Stimulated activated naive B cell treated with anti-CD40 and anti-IgM and Interleukin-4, amounts not matched to agents 10 μg/mL and 1 μg/mL and 100 μg/mL, for 72 hours (primary cell): ENCODE results near the gene SLC50A1.
"Not testable (repeated sequence)": the region's sequence is repeated elsewhere in the genome, so short reads cannot be mapped to it uniquely, and the experiment has no call there.

Source experiments
- ATAC-seq, 2 donors: fragments of 150-1000 bp; cut with Tn5 transposase; replicated peaks; 2 replicates each; pipeline ENCODE4 v1.10.0; 2021; ENCODE audit warnings: moderate library complexity in 1 of 2
- DNase-seq: peaks from one replicate; pipeline ENCODE4 v3.0.0; 2021
- H3K27ac Mint-ChIP-seq: one replicate; pipeline ENCODE4 v1.8.0; 2022; ENCODE audit warnings: mild to moderate bottlenecking, mixed read lengths
- H3K27me3 Mint-ChIP-seq, 2 donors: one replicate each; pipeline ENCODE4 v1.8.0; 2022; ENCODE audit warnings: mixed read lengths in 2 of 2
- H3K36me3 Mint-ChIP-seq, 2 donors: one replicate each; pipeline ENCODE4 v1.8.0; 2022; ENCODE audit warnings: mixed read lengths in 2 of 2, mild to moderate bottlenecking in 1 of 2
- H3K4me1 Mint-ChIP-seq, 2 donors: one replicate each; pipeline ENCODE4 v1.8.0; 2022; ENCODE audit warnings: mixed read lengths in 2 of 2, mild to moderate bottlenecking in 1 of 2
- H3K4me3 Mint-ChIP-seq, 2 donors: one replicate each; pipeline ENCODE4 v1.8.0; 2022; ENCODE audit warnings: mild to moderate bottlenecking in 2 of 2, mixed read lengths in 2 of 2, moderate library complexity in 1 of 2
- H3K9me3 Mint-ChIP-seq, 2 donors: one replicate each; pipeline ENCODE4 v1.8.0; 2022; ENCODE audit warnings: mixed read lengths in 2 of 2, mild to moderate bottlenecking in 1 of 2

The SLC50A1 gene

DNA sequence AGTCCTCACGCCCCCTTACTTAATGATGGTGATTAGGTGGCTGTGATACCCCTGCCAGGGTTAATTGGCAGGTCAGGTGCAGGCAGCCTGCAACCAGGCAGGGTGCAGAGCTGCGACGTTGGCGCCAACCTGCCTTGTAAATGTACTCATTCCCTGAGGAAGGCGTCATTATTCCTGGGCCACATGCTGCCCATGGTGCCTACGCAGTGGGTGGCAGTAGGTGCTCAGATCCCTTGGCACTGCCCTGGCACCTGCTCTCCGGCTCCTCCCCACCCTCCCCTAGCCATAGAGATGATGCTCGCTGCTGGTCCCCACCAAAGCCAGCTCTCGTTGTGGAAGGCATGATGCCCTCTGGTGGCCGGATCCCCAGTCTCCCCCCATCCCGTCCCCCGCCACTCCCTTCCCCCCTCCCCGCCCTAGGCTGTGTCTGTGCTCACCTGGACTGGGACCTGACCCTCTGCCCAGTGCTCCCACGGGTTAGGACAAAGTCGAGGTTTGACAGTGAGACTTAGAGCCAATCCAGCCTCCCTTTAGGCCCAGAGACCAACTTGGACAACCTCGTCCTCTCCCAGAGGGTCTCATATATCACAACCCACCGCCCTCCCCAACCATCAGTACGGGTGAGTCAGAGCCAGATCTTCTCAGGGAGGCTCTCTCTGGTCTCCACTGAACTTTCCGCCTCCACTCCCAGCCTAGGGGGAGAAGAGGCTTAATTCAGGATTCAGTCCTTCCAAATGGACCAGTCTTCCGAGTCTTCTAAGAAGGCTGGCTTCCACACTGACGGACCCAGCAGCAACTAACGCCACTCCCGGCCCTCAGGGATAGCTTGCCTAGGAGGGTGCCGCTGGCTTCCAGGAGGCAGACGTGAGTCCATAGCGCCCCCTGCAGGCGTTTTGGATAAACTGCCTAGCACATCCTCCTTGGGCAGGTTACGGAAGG is 31.8 kb downstream of the SLC50A1 start:
- Mint-ChIP-seq H3K4me3 (peak overlapping the region; percentile 80 to 86), H3K27ac (peak overlapping the region; percentile 93)

DNA sequence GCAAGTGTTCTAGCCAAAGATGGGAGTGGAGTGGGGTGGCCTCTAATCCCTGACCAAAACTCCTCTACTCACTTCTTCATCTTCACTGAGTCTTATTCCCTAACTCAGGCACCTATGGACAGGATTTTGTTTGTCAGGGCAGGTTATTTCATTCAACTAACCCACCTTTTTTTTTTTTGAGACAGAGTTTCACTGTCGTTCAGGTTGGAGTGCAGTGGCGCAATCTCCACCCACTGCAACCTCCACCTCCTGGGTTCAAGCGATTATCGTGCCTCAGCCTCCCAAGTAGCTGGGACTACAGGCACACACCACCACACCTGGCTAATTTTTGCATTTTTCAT is 32.4 kb downstream of the SLC50A1 start:
- DNase-seq, H3K9me3 Mint-ChIP-seq, H3K27ac Mint-ChIP-seq, H3K27me3 Mint-ChIP-seq, ATAC-seq: not testable (repeated sequence)
- Mint-ChIP-seq H3K36me3 (peaks cover 15 to 21% of the 10 kb centered on the region in 2 donors), H3K4me3 (peak overlapping the region in 1 of 2 donors; percentile 86), H3K4me1 (peaks cover 24 to 41% of the 10 kb centered on the region in 2 donors)

More for the DNA sequence above, 31.8 kb downstream of the SLC50A1 start:
- H3K4me1 Mint-ChIP-seq, result peaks cover 22 to 36% of the 10 kb centered on the region in 2 donors
- no peaks in the 10 kb centered on the region for H3K27me3 Mint-ChIP-seq
- H3K36me3 Mint-ChIP-seq, result peaks cover 13 to 21% of the 10 kb centered on the region in 2 donors
- ATAC-seq (peak; percentile 87 to 89), DNase-seq (peak; percentile 79)
- H3K9me3 Mint-ChIP-seq, result no peaks in the 10 kb centered on the region

DNA sequence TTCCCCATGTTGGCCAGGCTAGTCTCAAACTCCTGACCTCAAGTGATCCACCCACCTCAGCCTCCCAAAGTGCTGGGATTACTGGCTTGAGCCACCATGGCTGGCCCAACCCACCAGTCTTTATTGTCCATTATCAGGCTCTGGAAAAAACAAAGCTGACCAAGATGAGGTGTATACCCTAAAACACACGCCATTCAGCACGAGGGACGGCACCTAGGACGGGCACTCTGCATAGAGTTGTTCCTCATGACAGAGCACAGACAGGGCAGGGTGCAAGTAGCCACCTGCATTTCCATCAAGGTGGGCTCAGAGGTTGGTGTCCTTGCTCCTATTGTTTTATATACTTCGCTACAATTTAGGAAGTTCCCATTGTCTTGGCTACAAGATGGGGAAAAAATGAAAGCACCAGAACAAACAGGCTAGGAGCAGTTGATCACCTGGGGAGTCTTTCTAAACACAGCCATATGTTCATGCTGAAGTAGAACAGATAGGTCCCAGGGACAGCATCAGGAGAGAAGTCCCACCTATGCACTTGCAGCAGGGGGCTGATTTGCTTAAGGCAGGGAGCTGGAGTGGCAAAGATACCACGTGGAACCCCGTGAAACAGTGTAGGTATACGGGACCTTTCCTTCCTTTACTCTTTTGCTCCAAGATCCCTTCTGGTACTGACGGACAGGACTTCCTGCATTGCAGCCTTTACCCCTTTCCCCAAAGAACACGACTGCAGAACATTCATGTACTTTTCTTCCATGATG is 33.0 kb downstream of the SLC50A1 start:
- Mint-ChIP-seq H3K27me3 (no peaks in the 10 kb centered on the region), H3K4me3 (no peak overlapping the region), H3K27ac (no peak overlapping the region), H3K36me3 (peaks cover 16 to 21% of the 10 kb centered on the region in 2 donors), H3K9me3 (no peaks in the 10 kb centered on the region), H3K4me1 (peaks cover 29 to 47% of the 10 kb centered on the region in 2 donors)
- no peak for ATAC-seq
- no peak for DNase-seq

DNA sequence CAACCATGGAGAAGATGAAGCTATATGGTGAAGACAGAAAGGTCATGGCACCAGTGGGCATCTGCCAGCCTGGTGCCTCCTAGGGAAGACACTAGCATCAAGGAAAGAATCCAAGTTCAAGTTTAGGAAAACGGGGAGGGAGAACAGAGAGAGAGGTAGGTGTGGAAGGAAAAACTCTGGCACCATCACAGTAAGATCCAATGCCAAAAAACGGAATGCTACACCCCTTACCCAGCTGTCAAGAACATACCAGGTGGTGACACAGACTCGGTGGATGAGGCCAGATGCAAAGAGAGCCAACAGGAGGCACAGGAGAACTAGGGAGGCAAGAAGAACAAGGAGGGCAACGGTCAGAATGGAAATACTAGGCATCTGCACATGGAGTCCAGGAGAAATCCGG is 33.9 kb downstream of the SLC50A1 start:
- H3K9me3 Mint-ChIP-seq, result no peaks in the 10 kb centered on the region
- peaks cover 34 to 56% of the 10 kb centered on the region in 2 donors for H3K4me1 Mint-ChIP-seq
- no peak overlapping the region for H3K4me3 Mint-ChIP-seq
- ATAC-seq, result no peak
- peaks cover 16 to 21% of the 10 kb centered on the region in 2 donors for H3K36me3 Mint-ChIP-seq
- H3K27ac Mint-ChIP-seq, result peak overlapping the region; percentile 27
- H3K27me3 Mint-ChIP-seq, result peaks cover 0 to 5% of the 10 kb centered on the region in 2 donors
- no peak for DNase-seq

DNA sequence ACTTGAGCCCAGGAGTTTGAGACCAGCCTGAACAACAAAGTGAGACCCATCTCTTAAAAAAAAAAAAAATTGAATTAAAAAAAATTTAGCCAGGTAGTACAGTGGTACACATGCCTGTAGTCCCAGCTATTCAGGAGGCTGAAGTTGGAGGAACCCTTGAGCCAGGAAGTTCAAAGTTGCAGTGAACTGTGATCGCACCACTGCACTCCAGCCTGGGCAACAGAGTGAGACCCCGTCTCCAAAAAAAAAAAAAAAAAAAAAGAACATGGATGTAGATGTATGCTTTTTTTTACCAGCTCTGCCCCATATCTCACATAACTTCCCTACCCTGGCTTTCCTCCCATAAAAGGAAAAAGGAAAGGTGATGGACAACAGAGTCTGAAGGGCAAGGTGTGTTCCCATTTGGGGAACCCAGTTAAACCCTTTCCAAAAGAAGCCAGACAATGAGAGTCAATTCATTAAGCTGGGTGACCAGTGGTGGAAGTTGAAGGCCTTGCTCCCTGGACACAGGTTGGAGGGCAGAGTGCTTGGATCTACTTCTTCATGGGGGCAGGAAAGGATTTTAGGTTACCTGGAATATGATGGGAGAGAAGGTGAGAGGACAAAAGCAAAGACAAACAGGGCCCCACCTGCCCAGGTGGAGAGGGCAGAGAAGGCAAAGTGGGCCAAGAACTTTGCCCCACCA is 34.6 kb downstream of the SLC50A1 start:
- no peaks in the 10 kb centered on the region for H3K9me3 Mint-ChIP-seq
- peaks cover 0 to 5% of the 10 kb centered on the region in 2 donors for H3K27me3 Mint-ChIP-seq
- ATAC-seq (no peak), DNase-seq (no peak)
- H3K36me3 Mint-ChIP-seq, result peaks cover 16 to 21% of the 10 kb centered on the region in 2 donors
- no peak overlapping the region for H3K27ac Mint-ChIP-seq
- H3K4me3 Mint-ChIP-seq, result no peak overlapping the region
- H3K4me1 Mint-ChIP-seq, result peaks cover 38 to 61% of the 10 kb centered on the region in 2 donors

DNA sequence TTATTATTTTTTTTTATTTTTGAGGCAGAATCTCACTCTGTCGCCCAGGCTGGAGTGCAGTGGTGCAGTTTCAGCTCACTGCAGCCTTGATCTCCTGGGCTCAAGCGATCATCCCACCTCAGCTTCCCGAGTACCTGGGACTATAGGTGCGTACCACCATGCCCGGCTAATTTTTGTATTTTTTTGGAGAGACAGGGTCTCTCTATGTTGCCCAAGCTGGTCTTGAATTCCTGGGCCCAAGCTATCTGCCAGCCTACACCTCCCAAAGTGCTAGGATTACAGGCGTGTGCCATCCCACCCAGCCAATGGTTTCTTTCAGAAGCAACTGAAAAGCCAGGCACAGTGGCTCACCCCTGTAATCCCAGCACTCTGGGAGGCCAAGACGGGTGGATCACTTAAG is 35.2 kb downstream of the SLC50A1 start:
- DNase-seq (no peak), ATAC-seq (no peak)
- no peak overlapping the region for H3K4me3 Mint-ChIP-seq
- peaks cover 16 to 21% of the 10 kb centered on the region in 2 donors for H3K36me3 Mint-ChIP-seq
- H3K9me3 Mint-ChIP-seq, result no peaks in the 10 kb centered on the region
- H3K27me3 Mint-ChIP-seq, result peaks cover 0 to 5% of the 10 kb centered on the region in 2 donors
- H3K27ac Mint-ChIP-seq, result no peak overlapping the region
- H3K4me1 Mint-ChIP-seq, result peaks cover 38 to 61% of the 10 kb centered on the region in 2 donors

DNA sequence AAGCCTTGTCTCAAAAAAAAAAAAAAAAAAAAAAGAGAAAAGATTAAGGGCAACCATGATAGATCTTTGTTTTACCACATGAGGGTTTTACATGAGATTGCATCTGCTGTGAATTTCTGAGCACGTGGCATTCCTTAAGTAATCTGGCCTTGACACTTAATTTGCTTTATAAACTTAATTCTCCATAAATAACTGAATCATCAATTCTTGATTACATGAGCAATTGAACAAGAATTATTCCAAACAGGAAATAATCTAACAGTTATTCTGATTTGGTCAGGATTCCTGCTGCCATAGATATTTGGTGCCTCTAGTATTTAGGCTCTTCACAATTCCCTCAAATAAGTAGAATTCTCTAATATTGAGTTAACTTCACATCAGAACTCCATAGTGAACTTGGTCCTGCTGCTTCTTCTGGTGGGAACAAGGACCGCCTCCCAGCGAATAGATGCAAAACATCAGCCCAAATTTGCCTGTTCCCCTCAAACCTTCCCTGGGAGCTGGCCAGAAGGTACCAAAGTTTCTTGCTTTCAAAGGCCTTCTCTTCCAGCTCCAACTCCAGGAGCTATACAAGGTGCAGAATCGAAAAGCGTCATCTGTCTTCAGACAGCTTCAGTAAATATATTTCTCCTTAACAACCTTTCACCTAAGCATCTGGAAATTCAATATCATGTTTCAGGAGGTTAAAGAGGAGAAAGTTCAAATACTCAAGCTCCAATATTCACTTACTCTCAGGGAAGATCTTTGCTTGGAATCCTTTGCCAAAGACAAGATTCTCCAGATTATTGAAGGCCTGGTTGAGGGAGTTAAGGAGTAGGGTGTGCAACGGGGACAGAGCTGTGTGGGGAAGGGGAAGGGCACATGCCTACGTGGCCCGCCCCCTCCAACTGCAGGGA is 36.4 kb downstream of the SLC50A1 start:
- Mint-ChIP-seq H3K36me3 (peaks cover 16 to 21% of the 10 kb centered on the region in 2 donors), H3K27ac (peak overlapping the region; percentile 98), H3K4me3 (peak overlapping the region; percentile 93 to 99), H3K9me3 (no peaks in the 10 kb centered on the region), H3K4me1 (peaks cover 42 to 64% of the 10 kb centered on the region in 2 donors), H3K27me3 (peaks cover 0 to 5% of the 10 kb centered on the region in 2 donors)
- ATAC-seq (peak; percentile 32 to 39), DNase-seq (no peak)

DNA sequence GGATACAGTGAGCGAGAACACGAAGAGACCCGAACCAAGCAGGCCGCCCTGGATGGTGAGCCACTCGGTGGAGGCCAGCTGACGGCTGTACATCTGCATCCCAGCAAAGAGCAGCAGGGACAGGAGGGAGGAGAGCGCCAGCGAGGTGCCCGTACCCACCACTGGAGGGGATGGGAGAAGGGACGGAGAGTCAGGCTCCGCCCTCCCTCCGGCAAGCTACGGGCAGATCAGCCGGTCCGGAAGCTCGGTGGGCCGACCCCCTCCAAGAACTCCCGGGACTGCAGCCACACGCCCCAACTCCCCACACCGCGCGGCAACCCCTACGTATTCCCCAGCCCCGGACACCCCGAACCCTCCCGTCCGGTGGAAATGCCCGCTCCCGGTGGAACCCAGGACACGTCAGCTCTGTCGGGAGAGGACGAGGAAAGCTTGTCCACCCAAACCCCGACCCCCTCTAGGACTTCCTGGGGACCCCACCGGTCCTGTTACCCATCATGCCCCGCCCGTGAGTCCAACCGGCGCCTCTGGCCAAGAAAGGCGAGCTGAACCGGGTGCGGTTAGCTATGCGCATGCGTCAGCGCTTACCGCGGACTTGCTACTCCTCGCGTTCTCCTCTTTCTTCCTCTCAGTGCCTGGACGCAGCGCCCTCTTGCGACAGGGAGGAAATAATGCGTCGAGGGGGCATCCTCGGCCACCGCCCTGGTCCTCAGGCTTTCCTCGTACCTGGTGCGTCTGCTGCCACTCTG is 37.3 kb downstream of the SLC50A1 start, which contains the start of gene KRTCAP2:
Gene KRTCAP2, minus strand, starts transcription at position 573 of the 746 bp plus-strand sequence. Its CDS starts 80 bp downstream, at position 493.
- Mint-ChIP-seq H3K27me3 (peaks cover 0 to 5% of the 10 kb centered on the region in 2 donors), H3K27ac (peak within 1 kb of the TSS; percentile 98), H3K4me3 (peak within 1 kb of the TSS; percentile 93 to 99), H3K9me3 (no peaks in the 10 kb centered on the region), H3K36me3 (peaks cover 20 to 25% of the 10 kb centered on the region in 2 donors), H3K4me1 (peaks cover 37 to 58% of the 10 kb centered on the region in 2 donors)
- peak; percentile 94 for DNase-seq
- peak; percentile 87 to 88 for ATAC-seq

DNA sequence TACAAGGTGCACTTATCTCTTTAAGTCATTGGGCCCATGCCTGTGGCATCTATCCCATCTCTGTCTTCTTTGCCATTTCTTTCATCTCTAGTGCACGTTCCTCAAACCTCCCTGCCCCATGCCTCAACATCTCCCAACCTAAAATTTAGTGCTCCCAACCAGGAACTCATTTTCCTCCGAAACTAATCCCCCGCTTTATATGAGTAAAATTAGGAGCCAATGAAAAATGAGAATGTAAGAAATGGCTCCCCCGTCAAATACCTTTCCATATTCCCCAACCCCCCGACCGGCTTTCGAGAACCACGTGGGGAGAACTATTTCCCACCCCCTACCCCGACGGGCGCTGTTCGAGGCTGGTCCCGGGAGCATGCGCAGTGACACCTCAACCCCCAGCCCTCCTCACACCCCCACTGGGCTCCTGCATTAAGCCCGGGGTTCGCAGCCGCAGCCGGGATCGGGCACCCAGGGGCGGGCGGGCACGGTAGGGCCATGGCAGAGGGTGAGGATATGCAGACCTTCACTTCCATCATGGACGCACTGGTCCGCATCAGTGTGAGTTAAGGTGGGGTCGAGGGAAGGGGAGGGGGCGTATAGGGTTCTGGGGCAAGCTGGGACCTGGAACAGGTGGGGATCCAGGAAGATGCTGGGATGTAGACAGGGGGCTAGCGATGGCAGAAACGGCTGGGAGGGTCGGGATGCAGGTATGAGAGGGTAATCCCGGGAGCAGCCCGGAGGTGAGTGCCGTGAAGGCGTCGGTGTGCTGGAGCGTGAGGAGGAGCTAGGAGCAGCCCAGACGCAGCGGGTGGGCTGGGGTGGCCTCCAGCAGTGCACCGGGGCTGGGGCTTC is 38.0 kb downstream of the SLC50A1 start, which contains the start of gene TRIM46:
Gene TRIM46, plus strand, starts transcription at position 372 of the 846 bp plus-strand sequence. Its CDS starts 118 bp downstream, at position 490.
- Mint-ChIP-seq H3K9me3 (no peaks in the 10 kb centered on the region), H3K4me3 (peak within 1 kb of the TSS; percentile 93 to 99), H3K27ac (peak within 1 kb of the TSS; percentile 98), H3K36me3 (peaks cover 20 to 26% of the 10 kb centered on the region in 2 donors), H3K4me1 (peaks cover 35 to 54% of the 10 kb centered on the region in 2 donors), H3K27me3 (peaks cover 0 to 5% of the 10 kb centered on the region in 2 donors)
- ATAC-seq (peak; percentile 27 to 44), DNase-seq (peak; percentile 49)

DNA sequence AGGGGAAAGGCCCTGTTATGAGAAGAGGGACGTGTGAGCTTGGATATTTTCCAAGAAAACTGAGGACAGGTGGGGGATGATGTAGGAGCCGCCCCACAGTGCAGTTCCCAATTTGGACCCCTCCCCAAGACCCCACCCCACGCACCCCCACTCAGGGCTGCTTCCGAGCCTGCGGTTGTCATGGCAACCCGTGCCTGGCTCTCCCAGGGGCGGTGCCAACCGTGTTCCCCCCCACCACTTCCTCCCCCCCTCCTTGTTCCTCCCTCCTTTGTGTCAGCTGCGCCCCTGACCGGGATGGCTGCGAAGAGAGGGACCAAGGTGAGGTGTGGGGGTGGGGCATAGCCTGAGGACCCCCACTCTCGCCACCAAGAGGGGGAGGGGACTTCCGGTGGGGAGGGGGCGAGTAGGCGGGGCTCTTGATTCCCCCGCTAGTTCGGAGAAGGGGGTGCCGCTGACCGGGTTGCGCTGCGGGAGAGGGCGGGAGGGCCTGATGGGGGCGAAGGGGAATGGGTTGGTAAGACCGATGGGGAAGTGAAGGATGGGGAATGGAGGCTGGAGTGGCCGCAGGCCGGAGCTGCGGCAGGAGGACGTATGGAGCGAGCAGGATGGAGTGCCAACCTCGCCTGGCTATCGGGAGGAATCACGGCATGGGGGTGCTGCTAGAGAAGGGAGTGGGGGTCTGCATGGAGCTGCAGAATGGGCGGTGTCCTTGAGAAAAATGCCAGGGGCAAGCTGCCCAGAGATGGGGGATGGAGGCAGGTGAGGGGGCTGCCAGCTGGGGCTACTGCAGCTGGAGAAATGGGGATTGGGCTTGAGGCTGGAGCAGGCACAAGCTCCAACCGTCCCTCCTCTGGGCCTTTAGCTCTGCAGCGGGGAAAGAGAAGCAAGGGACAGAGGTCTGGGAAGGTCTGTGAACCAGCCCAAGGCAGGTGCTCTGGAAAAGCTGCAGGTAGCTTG is 39.0 kb downstream of the SLC50A1 start:
- DNase-seq, result no peak
- H3K4me1 Mint-ChIP-seq, result peaks cover 34 to 54% of the 10 kb centered on the region in 2 donors
- peak overlapping the region; percentile 66 for H3K27ac Mint-ChIP-seq
- no peaks in the 10 kb centered on the region for H3K9me3 Mint-ChIP-seq
- H3K36me3 Mint-ChIP-seq, result peaks cover 15 to 26% of the 10 kb centered on the region in 2 donors
- peaks cover 0 to 5% of the 10 kb centered on the region in 2 donors for H3K27me3 Mint-ChIP-seq
- H3K4me3 Mint-ChIP-seq, result peak overlapping the region; percentile 93 to 99
- no peak for ATAC-seq
